HEK293 (cell line): Measurements from ENCODE around the gene ZSWIM3.

Experiments used
- CTCF ChIA-PET: fragments of 350-600 bp; formaldehyde crosslinking; extraction: SDS; loops from one replicate; lab custom pipeline; 2021; ENCODE audit warnings: antibody characterized with exemption; lab: Yijun Ruan, JAX
- POLR2A ChIA-PET: fragments of 300-600 bp; formaldehyde crosslinking; extraction: SDS; loops from one replicate; lab custom pipeline; 2020; ENCODE audit warnings: antibody characterized with exemption, inconsistent platforms; lab: Yijun Ruan, JAX
- H3K27ac ChIP-seq: fragments of 200-500 bp; sonication (Bioruptor generic); 2 replicates; pipeline ENCODE4 v1.5.1; 2014; ENCODE audit warnings: low read depth, low read length, control low read depth, inconsistent platforms; ENCODE audit errors: extremely low read depth
- H3K36me3 ChIP-seq, 2 experiments: fragments of 200-500 bp in 1 of 2; sonication (Bioruptor generic) in 1 of 2; 1 replicate in 1 of 2; 2 replicates in 1 of 2; pipeline ENCODE4 v1.5.1; 2014 to 2017; ENCODE audit warnings: inconsistent platforms in 2 of 2, low read length in 2 of 2; ENCODE audit not compliant: control insufficient read depth in 2 of 2, insufficient read depth in 1 of 2
- H3K4me1 ChIP-seq: fragments of 200-500 bp; sonication (Bioruptor generic); 2 replicates; pipeline ENCODE4 v1.5.1; 2014; ENCODE audit warnings: mild to moderate bottlenecking, low read length, inconsistent platforms; ENCODE audit not compliant: control insufficient read depth, insufficient read depth
- H3K4me3 ChIP-seq: 2 replicates; pipeline ENCODE4 v1.5.1; 2011; ENCODE audit warnings: low read depth, mild to moderate bottlenecking, control low read depth, low read length, moderate library complexity
- H3K9me3 ChIP-seq: fragments of 200-500 bp; sonication (Bioruptor generic); 2 replicates; pipeline ENCODE4 v1.5.1; 2014; ENCODE audit warnings: low read depth, low read length, inconsistent platforms; ENCODE audit not compliant: control insufficient read depth, insufficient read depth
- ELK4 ChIP-seq: IDR thresholded peaks from 2 replicates; pipeline ENCODE4 v1.6.1; 2011; ENCODE audit warnings: mild to moderate bottlenecking, low read depth, low read length, borderline replicate concordance
- FEZF1 ChIP-seq: fragments of 450-650 bp; formaldehyde crosslinking; IDR thresholded peaks from 2 replicates; pipeline ENCODE4 v1.5.1; 2016; ENCODE audit warnings: missing biosample characterization, missing genetic modification characterization
- GLIS1 ChIP-seq: fragments of 450-650 bp; formaldehyde crosslinking; IDR thresholded peaks from 2 replicates; pipeline ENCODE4 v1.5.1; 2016; ENCODE audit warnings: missing biosample characterization, missing genetic modification characterization
- GLIS2 ChIP-seq: fragments of 450-650 bp; formaldehyde crosslinking; IDR thresholded peaks from 2 replicates; pipeline ENCODE4 v1.5.1; 2016; ENCODE audit warnings: missing biosample characterization, missing genetic modification characterization
- INSM2 ChIP-seq: fragments of 450-650 bp; formaldehyde crosslinking; IDR thresholded peaks from 2 replicates; pipeline ENCODE4 v1.5.1; 2016; ENCODE audit warnings: missing biosample characterization, missing genetic modification characterization
- KLF10 ChIP-seq: fragments of 450-650 bp; IDR thresholded peaks from 2 replicates; pipeline ENCODE4 v1.5.1; 2018; ENCODE audit warnings: missing biosample characterization, mild to moderate bottlenecking, missing genetic modification characterization
- OVOL3 ChIP-seq: fragments of 450-650 bp; formaldehyde crosslinking; IDR thresholded peaks from 2 replicates; pipeline ENCODE4 v1.5.1; 2016; ENCODE audit warnings: missing biosample characterization, missing genetic modification characterization
- PRDM4 ChIP-seq: fragments of 450-650 bp; formaldehyde crosslinking; IDR thresholded peaks from 2 replicates; pipeline ENCODE4 v1.5.1; 2017; ENCODE audit warnings: missing biosample characterization, missing genetic modification characterization
- PRDM6 ChIP-seq: fragments of 450-650 bp; formaldehyde crosslinking; IDR thresholded peaks from 2 replicates; pipeline ENCODE4 v1.5.1; 2017; ENCODE audit warnings: missing biosample characterization, missing genetic modification characterization
- SP3 ChIP-seq: fragments of 450-650 bp; formaldehyde crosslinking; IDR thresholded peaks from 2 replicates; pipeline ENCODE4 v1.5.1; 2016; ENCODE audit warnings: missing biosample characterization, missing genetic modification characterization
- TRIM28 ChIP-seq: IDR thresholded peaks from 2 replicates; pipeline ENCODE4 v1.6.1; 2011; ENCODE audit warnings: low read length, control low read depth, borderline replicate concordance
- ZBTB48 ChIP-seq: fragments of 450-650 bp; formaldehyde crosslinking; IDR thresholded peaks from 2 replicates; pipeline ENCODE4 v1.5.1; 2016; ENCODE audit warnings: missing biosample characterization, missing genetic modification characterization
- ZFP37 ChIP-seq: fragments of 450-650 bp; formaldehyde crosslinking; IDR thresholded peaks from 2 replicates; pipeline ENCODE4 v1.5.1; 2016; ENCODE audit warnings: missing biosample characterization, missing genetic modification characterization
- ZFP69B ChIP-seq: fragments of 450-650 bp; formaldehyde crosslinking; IDR thresholded peaks from 2 replicates; pipeline ENCODE4 v1.5.1; 2016; ENCODE audit warnings: missing biosample characterization, missing genetic modification characterization
- ZNF112 ChIP-seq: fragments of 450-650 bp; formaldehyde crosslinking; IDR thresholded peaks from 2 replicates; pipeline ENCODE4 v1.5.0; 2017; ENCODE audit warnings: missing biosample characterization, missing genetic modification characterization
- ZNF16 ChIP-seq: fragments of 450-650 bp; formaldehyde crosslinking; IDR thresholded peaks from 2 replicates; pipeline ENCODE4 v1.5.1; 2016; ENCODE audit warnings: low read depth, missing biosample characterization, missing genetic modification characterization
- ZNF341 ChIP-seq: fragments of 450-650 bp; formaldehyde crosslinking; IDR thresholded peaks from 2 replicates; pipeline ENCODE4; 2016; ENCODE audit warnings: low read depth, missing biosample characterization, missing genetic modification characterization
- ZNF510 ChIP-seq: fragments of 450-650 bp; formaldehyde crosslinking; IDR thresholded peaks from 2 replicates; pipeline ENCODE4 v1.5.1; 2018; ENCODE audit warnings: mild to moderate bottlenecking, missing genetic modification characterization, missing biosample characterization; ENCODE audit not compliant: insufficient replicate concordance
- ZNF610 ChIP-seq: fragments of 450-650 bp; formaldehyde crosslinking; IDR thresholded peaks from 2 replicates; pipeline ENCODE4 v1.5.1; 2016; ENCODE audit warnings: missing biosample characterization, missing genetic modification characterization, borderline replicate concordance

ZSWIM3 gene

GRCh38 chr20:45926731-45927070, 69.3 kb downstream of the ZSWIM3 start:
- Histone ChIP-seq H3K27ac (no peak overlapping the region), H3K4me3 (no peak overlapping the region), H3K36me3 (no peaks in the 10 kb centered on the region), H3K4me1 (no peaks in the 10 kb centered on the region), H3K9me3 (no peaks in the 10 kb centered on the region)
- ChIA-PET CTCF (interaction anchor here (0.6 kb wide), 1 partner anchor 49 kb away, joined by 3 read pairs; no protein-coding TSS in a partner anchor), POLR2A (no interaction called here)
- TF ChIP-seq PRDM4 (tag by site-specific recombination) (no peak), SP3 (tag by site-specific recombination) (no peak), PRDM6 (no peak), ZNF610 (tag by site-specific recombination) (no peak), ZNF16 (tag by site-specific recombination) (no peak), ZNF341 (tag by site-specific recombination) (no peak), INSM2 (tag by site-specific recombination) (no peak), ZFP37 (tag by site-specific recombination) (no peak), GLIS2 (tag by site-specific recombination) (no peak), ELK4 (no peak), ZFP69B (tag by site-specific recombination) (no peak), ZNF510 (no peak), FEZF1 (tag by site-specific recombination) (no peak), OVOL3 (tag by site-specific recombination) (no peak), KLF10 (tag by site-specific recombination) (no peak), ZBTB48 (no peak), ZNF112 (tag by site-specific recombination) (no peak), TRIM28 (no peak), GLIS1 (tag by site-specific recombination) (no peak)
